Ishikawa (cell line): ENCODE data around the gene SOX5.

ENCODE experiments used
- CEBPB ChIP-seq: IDR thresholded peaks from 2 replicates; pipeline ENCODE4 v1.6.1; 2012
- CREB1 ChIP-seq: IDR thresholded peaks from 2 replicates; pipeline ENCODE4 v1.6.1; 2012; ENCODE audit warnings: low read depth
- EGR1 ChIP-seq: IDR thresholded peaks from 2 replicates; pipeline ENCODE4 v1.6.1; 2012
- EP300 ChIP-seq: IDR thresholded peaks from 2 replicates; pipeline ENCODE4 v1.6.1; 2012; ENCODE audit warnings: borderline replicate concordance
- FOXM1 ChIP-seq: IDR thresholded peaks from 2 replicates; pipeline ENCODE4 v1.6.1; 2012; ENCODE audit warnings: low read depth, borderline replicate concordance
- NFIC ChIP-seq: IDR thresholded peaks from 2 replicates; pipeline ENCODE4 v1.6.1; 2012
- RAD21 ChIP-seq: IDR thresholded peaks from 2 replicates; pipeline ENCODE4 v1.6.1; 2012; ENCODE audit warnings: low read depth
- TAF1 ChIP-seq: IDR thresholded peaks from 2 replicates; pipeline ENCODE4 v1.6.1; 2012; ENCODE audit warnings: low read depth, mild to moderate bottlenecking
- TCF12 ChIP-seq: IDR thresholded peaks from 2 replicates; pipeline ENCODE4 v1.6.1; 2012; ENCODE audit warnings: low read depth
- TEAD4 ChIP-seq: IDR thresholded peaks from 2 replicates; pipeline ENCODE4 v1.6.1; 2012
- YY1 ChIP-seq: IDR thresholded peaks from 2 replicates; pipeline ENCODE4 v1.6.1; 2012; ENCODE audit warnings: low read depth
- ZBTB7A ChIP-seq: IDR thresholded peaks from 2 replicates; pipeline ENCODE4 v1.6.1; 2012; ENCODE audit warnings: low read depth
- TF ChIP-seq, protein P1 (sequence below): IDR thresholded peaks from 2 replicates; pipeline ENCODE4 v1.6.1; 2012
- TF ChIP-seq, protein P2 (sequence below): IDR thresholded peaks from 2 replicates; pipeline ENCODE4 v1.6.1; 2012
- TF ChIP-seq, protein P3 (sequence below): IDR thresholded peaks from 2 replicates; pipeline ENCODE4 v1.6.1; 2012; ENCODE audit warnings: low read depth, mild to moderate bottlenecking

Gene SOX5

DNA sequence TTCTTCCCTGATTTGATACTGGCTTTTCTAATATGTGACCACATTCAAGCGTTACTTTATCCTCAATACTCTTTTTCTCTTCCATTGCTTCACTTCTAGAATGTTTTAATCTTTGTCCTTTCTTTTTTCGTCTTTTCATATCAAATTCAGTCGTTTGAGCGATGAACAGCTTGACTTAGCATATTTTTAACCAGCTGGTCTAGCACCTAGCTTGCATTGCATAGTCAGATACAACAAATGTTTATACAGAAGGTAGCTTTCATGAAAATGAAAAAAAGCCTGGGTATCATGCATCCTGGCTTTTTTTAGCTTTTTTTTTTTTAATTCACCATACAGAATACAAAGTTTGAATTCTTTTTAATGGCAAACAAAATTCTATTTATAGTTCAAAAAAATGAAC is 1.2 kb downstream of the SOX5 start:
- TF ChIP-seq ZBTB7A (no peak), CREB1 (no peak)
- TF ChIP-seq, protein P1, sequence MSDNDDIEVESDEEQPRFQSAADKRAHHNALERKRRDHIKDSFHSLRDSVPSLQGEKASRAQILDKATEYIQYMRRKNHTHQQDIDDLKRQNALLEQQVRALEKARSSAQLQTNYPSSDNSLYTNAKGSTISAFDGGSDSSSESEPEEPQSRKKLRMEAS, result no peak
- TF ChIP-seq, protein P2, sequence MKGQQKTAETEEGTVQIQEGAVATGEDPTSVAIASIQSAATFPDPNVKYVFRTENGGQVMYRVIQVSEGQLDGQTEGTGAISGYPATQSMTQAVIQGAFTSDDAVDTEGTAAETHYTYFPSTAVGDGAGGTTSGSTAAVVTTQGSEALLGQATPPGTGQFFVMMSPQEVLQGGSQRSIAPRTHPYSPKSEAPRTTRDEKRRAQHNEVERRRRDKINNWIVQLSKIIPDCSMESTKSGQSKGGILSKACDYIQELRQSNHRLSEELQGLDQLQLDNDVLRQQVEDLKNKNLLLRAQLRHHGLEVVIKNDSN, result no peak

DNA sequence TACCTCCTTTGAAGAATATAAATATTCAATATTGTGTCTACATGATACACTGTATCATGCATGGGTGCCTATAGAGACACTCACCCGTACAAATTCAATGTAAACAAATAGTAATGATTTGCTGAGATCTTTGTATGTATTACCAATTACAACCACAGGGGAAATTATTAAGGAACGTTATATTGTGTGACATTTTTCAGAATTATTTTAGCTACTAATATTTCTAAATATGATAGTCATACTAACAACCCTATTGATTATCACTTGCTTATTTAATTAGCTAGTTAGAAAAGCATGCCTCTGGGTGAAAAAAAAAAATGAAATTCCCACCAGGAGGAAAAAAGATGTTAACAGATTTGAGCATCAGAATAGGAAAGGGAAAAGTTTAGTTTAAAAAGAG is 2.1 kb downstream of the SOX5 start:
- TF ChIP-seq, protein P3, sequence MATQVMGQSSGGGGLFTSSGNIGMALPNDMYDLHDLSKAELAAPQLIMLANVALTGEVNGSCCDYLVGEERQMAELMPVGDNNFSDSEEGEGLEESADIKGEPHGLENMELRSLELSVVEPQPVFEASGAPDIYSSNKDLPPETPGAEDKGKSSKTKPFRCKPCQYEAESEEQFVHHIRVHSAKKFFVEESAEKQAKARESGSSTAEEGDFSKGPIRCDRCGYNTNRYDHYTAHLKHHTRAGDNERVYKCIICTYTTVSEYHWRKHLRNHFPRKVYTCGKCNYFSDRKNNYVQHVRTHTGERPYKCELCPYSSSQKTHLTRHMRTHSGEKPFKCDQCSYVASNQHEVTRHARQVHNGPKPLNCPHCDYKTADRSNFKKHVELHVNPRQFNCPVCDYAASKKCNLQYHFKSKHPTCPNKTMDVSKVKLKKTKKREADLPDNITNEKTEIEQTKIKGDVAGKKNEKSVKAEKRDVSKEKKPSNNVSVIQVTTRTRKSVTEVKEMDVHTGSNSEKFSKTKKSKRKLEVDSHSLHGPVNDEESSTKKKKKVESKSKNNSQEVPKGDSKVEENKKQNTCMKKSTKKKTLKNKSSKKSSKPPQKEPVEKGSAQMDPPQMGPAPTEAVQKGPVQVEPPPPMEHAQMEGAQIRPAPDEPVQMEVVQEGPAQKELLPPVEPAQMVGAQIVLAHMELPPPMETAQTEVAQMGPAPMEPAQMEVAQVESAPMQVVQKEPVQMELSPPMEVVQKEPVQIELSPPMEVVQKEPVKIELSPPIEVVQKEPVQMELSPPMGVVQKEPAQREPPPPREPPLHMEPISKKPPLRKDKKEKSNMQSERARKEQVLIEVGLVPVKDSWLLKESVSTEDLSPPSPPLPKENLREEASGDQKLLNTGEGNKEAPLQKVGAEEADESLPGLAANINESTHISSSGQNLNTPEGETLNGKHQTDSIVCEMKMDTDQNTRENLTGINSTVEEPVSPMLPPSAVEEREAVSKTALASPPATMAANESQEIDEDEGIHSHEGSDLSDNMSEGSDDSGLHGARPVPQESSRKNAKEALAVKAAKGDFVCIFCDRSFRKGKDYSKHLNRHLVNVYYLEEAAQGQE, result no peak
- no peak for TF ChIP-seq TAF1
- TF ChIP-seq RAD21, result no peak
- no peak for TF ChIP-seq TCF12
- TF ChIP-seq FOXM1, result no peak
- TF ChIP-seq, protein P2, result no peak
- TF ChIP-seq CREB1, result no peak
- no peak for TF ChIP-seq EGR1
- no peak for TF ChIP-seq TEAD4
- TF ChIP-seq EP300, result no peak
- TF ChIP-seq NFIC, result no peak
- TF ChIP-seq CEBPB, result no peak
- TF ChIP-seq, protein P1, result no peak
- no peak for TF ChIP-seq YY1
- no peak for TF ChIP-seq ZBTB7A

DNA sequence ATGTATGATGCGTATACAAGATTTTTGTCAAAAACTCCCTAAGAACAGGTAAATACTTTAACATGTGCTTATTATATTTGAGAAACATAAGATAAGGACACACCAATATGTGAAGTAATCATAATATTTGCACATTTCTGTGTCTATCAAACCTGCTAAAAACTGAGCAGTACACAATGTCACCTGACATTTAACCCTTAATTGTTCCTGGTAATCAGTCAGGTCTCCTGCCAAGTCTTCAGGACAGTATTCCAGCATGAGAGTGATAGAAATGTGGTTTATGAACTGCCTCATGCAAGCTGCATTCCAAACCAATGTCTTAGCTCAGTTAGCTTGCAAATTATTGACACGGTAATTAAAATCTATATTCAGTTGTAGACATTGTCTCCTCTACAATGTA is 4.2 kb downstream of the SOX5 start:
- TF ChIP-seq NFIC (no peak), TAF1 (no peak), RAD21 (no peak), TEAD4 (no peak), CREB1 (no peak), YY1 (no peak), EGR1 (no peak), ZBTB7A (no peak), CEBPB (no peak), FOXM1 (no peak), TCF12 (no peak)
- TF ChIP-seq, protein P2, result no peak
- TF ChIP-seq, protein P3, result no peak
- TF ChIP-seq, protein P1, result no peak

DNA sequence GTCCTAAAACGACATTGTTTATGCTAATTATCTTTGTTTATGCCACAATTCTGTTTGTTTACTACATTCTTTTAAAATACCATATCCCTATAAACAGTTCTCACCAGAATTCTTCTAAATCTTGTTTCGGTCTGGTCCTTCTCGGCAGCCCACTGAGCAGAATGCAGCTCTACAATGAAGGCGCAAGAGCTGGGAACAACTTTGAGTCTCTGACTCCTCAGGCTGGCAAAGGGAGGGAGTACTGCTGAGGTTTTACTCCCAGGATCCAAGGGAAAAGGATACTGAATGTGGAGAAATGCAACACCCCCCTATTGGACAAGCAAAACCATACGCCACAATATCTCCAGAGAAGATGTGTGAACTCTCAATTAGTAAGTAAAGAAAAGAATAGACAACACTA is 5.4 kb downstream of the SOX5 start:
- TF ChIP-seq, protein P1, result no peak
- no peak for TF ChIP-seq TCF12
- no peak for TF ChIP-seq CREB1
- no peak for TF ChIP-seq EGR1
- TF ChIP-seq ZBTB7A, result no peak
- no peak for TF ChIP-seq TEAD4

DNA sequence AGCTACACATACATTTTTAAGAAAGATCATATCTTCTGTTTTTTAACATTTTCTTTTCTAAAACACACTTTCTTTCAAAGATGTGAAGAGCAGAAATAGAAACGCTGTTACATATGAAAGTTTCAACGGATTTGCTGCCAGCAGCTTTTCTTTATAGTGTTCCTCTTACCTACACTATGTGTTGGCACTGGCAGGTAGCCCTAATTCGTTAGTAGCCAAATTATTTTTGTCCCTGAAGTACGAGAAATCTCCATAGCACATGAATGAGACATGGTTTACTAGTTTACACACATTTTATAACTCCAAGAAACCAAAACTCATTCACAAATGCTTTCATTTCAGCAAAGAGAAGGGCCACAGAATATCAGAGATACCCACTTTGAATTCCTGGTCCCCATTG is 6.6 kb downstream of the SOX5 start:
- TF ChIP-seq EP300 (no peak), NFIC (no peak), RAD21 (no peak), TCF12 (no peak), EGR1 (no peak)

DNA sequence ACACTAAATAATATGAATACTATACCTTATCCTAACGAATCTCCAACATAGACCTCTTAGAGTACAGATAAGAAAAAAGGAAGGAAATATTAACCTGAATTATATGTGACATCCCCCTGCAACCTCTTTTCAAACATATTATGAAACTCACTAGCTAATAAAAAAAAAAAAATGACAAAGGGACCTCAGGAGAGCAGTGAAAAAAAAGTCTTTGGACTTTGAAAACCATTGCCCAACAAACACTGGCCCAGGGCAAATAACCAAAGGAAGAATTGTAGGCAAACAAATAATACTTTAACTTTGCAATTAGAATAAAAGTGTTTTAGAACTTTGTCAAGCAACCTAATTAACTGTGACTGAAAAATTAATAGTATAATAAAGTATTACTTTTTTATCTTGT is 7.7 kb downstream of the SOX5 start:
- no peak for TF ChIP-seq TEAD4
- TF ChIP-seq YY1, result no peak
- no peak for TF ChIP-seq TAF1
- TF ChIP-seq EP300, result no peak
- TF ChIP-seq, protein P2, result no peak
- TF ChIP-seq, protein P3, result no peak
- TF ChIP-seq, protein P1, result no peak
- no peak for TF ChIP-seq CREB1
- TF ChIP-seq TCF12, result no peak
- TF ChIP-seq ZBTB7A, result no peak
- TF ChIP-seq FOXM1, result no peak
- no peak for TF ChIP-seq RAD21
- TF ChIP-seq CEBPB, result no peak
- no peak for TF ChIP-seq EGR1
- no peak for TF ChIP-seq NFIC
